Astrocyte of the spinal cord (primary cell): ENCODE results near the gene MYO3B.
"Not testable (repeated sequence)": the region's sequence is repeated elsewhere in the genome, so short reads cannot be mapped to it uniquely, and the experiment has no call there.

Source experiments
- DNase-seq: peaks from one replicate; pipeline ENCODE4 v3.0.0; 2011; ENCODE audit warnings: low read depth, low spot score
- H3K4me3 ChIP-seq: 2 replicates; pipeline ENCODE4 v1.5.1; 2011; ENCODE audit warnings: low read depth, mild to moderate bottlenecking, low read length, moderate library complexity
- in situ Hi-C: cut with HindIII; loops from 2 replicates; pipeline ENCODE4 v1.10.0; 2017; ENCODE audit warnings: low sequenced_read_pairs
- TF ChIP-seq, protein P1 (sequence below): IDR thresholded peaks from 2 replicates; pipeline ENCODE4 v1.5.1; 2012; ENCODE audit warnings: low read depth, mild to moderate bottlenecking, low read length, inconsistent platforms

MYO3B gene

DNA sequence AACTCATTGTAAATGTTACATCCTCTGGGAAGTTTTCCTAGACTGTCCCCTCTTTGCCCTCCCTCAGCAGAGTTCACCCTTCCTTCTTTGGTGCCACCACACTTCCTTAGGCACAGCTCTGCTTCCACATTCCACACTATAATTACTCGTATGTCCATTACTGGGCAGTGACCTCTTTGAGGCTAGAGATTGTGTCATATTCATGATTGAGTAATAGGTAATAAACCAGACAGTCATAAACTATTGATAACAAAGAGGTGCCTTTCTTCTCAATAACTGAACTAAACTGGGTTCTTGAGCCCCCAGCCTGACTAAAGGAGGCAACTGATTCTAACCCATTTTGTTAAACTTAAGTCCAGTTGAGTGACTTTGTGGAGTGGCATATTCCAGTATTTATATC lies 28.3 kb downstream of the MYO3B start:
- H3K4me3 ChIP-seq = no peak overlapping the region
- no peak for DNase-seq
- in situ Hi-C loops = no loop called here
- TF ChIP-seq, protein P1, sequence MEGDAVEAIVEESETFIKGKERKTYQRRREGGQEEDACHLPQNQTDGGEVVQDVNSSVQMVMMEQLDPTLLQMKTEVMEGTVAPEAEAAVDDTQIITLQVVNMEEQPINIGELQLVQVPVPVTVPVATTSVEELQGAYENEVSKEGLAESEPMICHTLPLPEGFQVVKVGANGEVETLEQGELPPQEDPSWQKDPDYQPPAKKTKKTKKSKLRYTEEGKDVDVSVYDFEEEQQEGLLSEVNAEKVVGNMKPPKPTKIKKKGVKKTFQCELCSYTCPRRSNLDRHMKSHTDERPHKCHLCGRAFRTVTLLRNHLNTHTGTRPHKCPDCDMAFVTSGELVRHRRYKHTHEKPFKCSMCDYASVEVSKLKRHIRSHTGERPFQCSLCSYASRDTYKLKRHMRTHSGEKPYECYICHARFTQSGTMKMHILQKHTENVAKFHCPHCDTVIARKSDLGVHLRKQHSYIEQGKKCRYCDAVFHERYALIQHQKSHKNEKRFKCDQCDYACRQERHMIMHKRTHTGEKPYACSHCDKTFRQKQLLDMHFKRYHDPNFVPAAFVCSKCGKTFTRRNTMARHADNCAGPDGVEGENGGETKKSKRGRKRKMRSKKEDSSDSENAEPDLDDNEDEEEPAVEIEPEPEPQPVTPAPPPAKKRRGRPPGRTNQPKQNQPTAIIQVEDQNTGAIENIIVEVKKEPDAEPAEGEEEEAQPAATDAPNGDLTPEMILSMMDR = no peak

DNA sequence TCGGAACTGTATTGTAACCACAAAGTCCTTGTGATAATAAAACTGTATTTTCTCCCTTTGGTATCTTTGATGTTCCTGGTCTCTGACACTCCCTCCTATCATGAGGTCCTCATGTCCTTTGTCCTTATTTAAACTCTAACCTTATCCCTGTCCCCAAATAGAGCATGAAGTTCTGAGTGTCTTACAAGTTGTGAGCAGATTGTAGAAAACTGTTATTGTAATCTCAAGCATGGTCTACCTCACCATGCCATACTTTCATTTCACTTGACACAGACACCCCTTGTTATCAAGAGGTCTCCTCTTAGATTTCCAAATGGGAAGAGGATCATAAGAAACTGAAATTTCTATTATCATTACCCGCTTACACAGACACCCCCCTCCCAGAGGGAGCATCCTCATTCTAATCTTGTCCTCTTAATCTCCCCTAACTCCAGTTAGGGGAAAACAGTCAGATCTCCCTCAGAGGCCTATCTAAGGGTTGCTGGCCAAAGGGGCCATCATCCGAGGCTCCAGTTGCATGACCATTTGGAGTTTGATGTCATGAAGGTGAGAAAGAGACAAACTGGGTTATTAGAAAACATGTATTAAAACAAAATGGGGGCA lies 29.0 kb downstream of the MYO3B start:
- H3K4me3 ChIP-seq = no peak overlapping the region
- TF ChIP-seq, protein P1 = no peak
- in situ Hi-C loops = no loop called here
- no peak for DNase-seq

DNA sequence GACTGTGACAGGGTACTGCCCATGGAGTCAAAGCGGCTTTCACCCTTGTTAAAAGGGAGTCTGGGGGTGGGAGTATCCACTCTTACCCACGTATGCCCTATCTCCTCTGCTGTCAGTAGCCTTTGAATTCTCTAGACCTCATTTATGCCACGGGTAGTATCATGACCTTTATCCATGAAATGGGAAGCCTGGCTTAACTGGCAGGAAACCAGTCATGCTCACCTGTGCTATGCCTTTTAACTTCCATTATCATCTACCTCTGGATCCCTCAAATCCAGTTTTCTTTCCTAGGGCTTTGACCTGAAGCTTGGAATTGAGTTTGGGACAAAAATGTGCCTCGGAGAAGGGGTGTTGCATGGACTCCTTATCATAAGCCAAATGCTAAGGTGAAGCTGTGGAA lies 30.0 kb downstream of the MYO3B start:
- no peak overlapping the region for H3K4me3 ChIP-seq
- DNase-seq = no peak
- TF ChIP-seq, protein P1 = no peak
- in situ Hi-C loops = no loop called here

DNA sequence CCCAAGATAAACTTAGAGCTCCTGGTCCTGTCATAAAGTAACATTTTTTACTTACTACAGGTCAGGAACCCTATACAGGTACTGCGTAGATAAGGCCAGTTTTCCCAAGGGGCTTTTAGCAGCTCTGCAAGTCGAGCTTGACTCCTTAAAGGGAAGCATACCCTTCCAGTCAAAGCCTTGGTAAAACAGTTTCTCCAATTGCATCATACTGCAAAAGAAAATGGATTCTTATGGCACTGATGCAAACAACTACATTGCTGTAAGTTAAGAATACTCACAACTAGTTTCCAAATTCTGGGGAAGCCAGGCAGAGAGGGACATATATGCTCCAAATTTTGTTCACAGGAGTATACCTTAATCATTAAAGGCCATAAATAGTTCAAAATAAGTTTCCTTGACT lies 31.0 kb downstream of the MYO3B start:
- TF ChIP-seq, protein P1 = no peak
- no peak for DNase-seq
- no peak overlapping the region for H3K4me3 ChIP-seq
- in situ Hi-C loops = no loop called here

DNA sequence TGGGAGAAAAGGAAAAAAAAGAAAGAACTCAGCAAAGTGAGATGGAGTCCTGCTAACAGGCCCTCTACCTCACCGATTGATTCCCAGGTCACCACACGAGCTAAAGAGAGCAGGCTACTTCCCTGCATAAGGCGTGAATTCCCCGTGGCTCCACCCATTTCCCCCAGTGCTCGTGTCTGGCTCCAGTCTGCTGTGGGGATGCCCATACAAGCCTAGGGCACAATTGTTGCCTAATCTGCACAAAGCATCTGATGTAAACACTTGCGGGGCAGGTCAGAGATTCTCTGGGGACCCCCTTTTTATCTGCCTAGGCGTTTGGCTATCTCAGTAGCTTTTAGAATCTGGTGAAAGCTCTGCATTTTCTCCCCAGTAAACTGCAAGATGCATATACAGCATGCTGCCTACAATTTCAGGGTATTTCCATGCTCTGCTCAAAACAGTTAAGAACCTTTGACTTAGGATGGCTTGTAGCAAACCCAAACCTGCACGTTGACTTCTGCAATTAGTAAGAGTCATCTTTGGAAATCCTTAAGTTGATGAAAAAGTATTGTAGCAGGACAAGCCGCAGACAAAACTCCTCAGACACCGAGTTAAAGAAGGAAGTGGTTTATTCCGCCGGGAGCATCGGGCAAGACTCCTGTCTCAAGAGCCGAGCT lies 34.8 kb downstream of the MYO3B start:
- in situ Hi-C loops = no loop called here

DNA sequence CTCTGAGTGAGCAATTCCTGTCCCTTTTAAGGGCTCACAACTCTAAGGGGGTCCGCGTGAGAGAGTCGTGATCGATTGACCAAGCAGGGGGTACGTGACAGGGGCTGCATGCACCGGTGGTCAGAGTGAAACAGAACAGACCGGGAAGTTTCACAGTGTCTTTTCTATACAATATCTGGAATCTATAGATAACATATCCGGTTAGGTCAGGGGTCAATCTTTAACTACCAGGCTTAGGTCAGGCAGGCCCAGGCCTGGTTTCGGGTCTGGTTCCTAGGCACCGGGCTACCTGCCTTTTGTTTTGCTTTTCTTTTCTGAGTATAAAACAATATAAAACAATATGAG lies 35.3 kb downstream of the MYO3B start:
- DNase-seq, H3K4me3 ChIP-seq, in situ Hi-C loops: not testable (repeated sequence)

More for the DNA sequence above, 34.8 kb downstream of the MYO3B start:
- no peak for DNase-seq
- TF ChIP-seq, protein P1 = no peak
- H3K4me3 ChIP-seq = no peak overlapping the region

DNA sequence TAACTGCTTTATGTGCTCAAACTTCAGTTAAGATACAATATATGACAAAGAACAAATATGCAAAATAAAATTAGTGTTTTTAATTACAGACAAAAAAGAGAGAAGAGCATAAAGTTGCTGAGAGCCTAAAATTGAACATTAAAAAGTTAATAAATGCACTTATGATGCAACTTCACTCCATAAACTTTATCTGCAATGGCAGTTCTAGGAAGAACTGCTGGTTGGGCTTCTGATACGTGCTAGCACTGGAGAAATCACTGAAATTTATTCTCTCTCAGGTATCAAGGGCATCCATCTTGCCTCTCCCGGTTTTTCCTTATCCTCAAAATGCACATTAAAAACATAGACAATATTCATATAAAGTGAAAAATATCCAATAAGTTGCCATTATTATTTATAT lies 35.7 kb downstream of the MYO3B start:
- DNase-seq = no peak
- H3K4me3 ChIP-seq = no peak overlapping the region
- TF ChIP-seq, protein P1 = no peak
- in situ Hi-C loops = no loop called here
